SK-N-SH treated with all-trans-retinoic acid at 6 μM for 48 hours (cell line): Measurements from ENCODE around the gene LCE1F.

Experiments
- ATAC-seq: fragments of 200-7000 bp; cut with Tn5 transposase; 3 replicates; pipeline ENCODE4 v1.9.1; 2020; ENCODE audit warnings: mild to moderate bottlenecking, moderate library complexity
- ARNTL ChIP-seq: fragments of 450-650 bp; formaldehyde crosslinking; IDR thresholded peaks from 2 replicates; pipeline ENCODE4 v1.5.0; 2020; ENCODE audit warnings: low read depth, mild to moderate bottlenecking, moderate library complexity, borderline replicate concordance
- CREB5 ChIP-seq: fragments of 250-450 bp; sonication (Bioruptor Pico); IDR thresholded peaks from 2 replicates; pipeline ENCODE4 v1.5.1; 2020; ENCODE audit warnings: low read depth, mild to moderate bottlenecking, moderate library complexity
- CSDC2 ChIP-seq: fragments of 250-450 bp; sonication (Bioruptor Pico); IDR thresholded peaks from 2 replicates; pipeline ENCODE4 v1.5.0; 2020; ENCODE audit warnings: mild to moderate bottlenecking, moderate library complexity
- CSRNP3 ChIP-seq: fragments of 250-450 bp; sonication (Bioruptor Pico); IDR thresholded peaks from 2 replicates; pipeline ENCODE4 v1.5.1; 2021; ENCODE audit warnings: mild to moderate bottlenecking, moderate library complexity
- ESRRG ChIP-seq: fragments of 250-450 bp; sonication (Bioruptor Pico); IDR thresholded peaks from 2 replicates; pipeline ENCODE4 v1.6.1; 2021; ENCODE audit warnings: mild to moderate bottlenecking
- GLIS3 ChIP-seq: fragments of 250-450 bp; sonication (Bioruptor Pico); IDR thresholded peaks from 2 replicates; pipeline ENCODE4 v1.5.0; 2020; ENCODE audit warnings: mild to moderate bottlenecking, moderate library complexity
- ISL1 ChIP-seq: fragments of 250-450 bp; sonication (Bioruptor Pico); IDR thresholded peaks from 2 replicates; pipeline ENCODE4 v2.1.2; 2022; ENCODE audit warnings: mild to moderate bottlenecking, moderate library complexity
- OSR1 ChIP-seq: fragments of 250-450 bp; sonication (Bioruptor Pico); IDR thresholded peaks from 2 replicates; pipeline ENCODE4 v1.8.0; 2022; ENCODE audit warnings: moderate library complexity, mild to moderate bottlenecking, inconsistent platforms
- PATZ1 ChIP-seq: fragments of 250-450 bp; sonication (Bioruptor Pico); IDR thresholded peaks from 2 replicates; pipeline ENCODE4 v1.8.0; 2020; ENCODE audit warnings: mild to moderate bottlenecking, moderate library complexity, borderline replicate concordance
- POU6F1 ChIP-seq: fragments of 250-450 bp; sonication (Bioruptor Pico); IDR thresholded peaks from 2 replicates; pipeline ENCODE4 v1.8.0; 2021; ENCODE audit warnings: low read depth, mild to moderate bottlenecking, moderate library complexity, borderline replicate concordance
- PPARA ChIP-seq: fragments of 250-450 bp; sonication (Bioruptor Pico); IDR thresholded peaks from 2 replicates; pipeline ENCODE4 v1.5.0; 2020; ENCODE audit warnings: mild to moderate bottlenecking, borderline replicate concordance
- SNAI2 ChIP-seq: fragments of 250-450 bp; sonication (Bioruptor Pico); IDR thresholded peaks from 2 replicates; pipeline ENCODE4 v1.5.0; 2020; ENCODE audit warnings: mild to moderate bottlenecking, moderate library complexity
- TCF4 ChIP-seq: fragments of 250-450 bp; sonication (Bioruptor Pico); IDR thresholded peaks from 2 replicates; pipeline ENCODE4 v1.8.0; 2021; ENCODE audit warnings: mild to moderate bottlenecking, moderate library complexity, borderline replicate concordance
- TOX ChIP-seq: fragments of 250-450 bp; sonication (Bioruptor Pico); IDR thresholded peaks from 2 replicates; pipeline ENCODE4 v1.8.0; 2021; ENCODE audit warnings: mild to moderate bottlenecking, moderate library complexity, borderline replicate concordance
- TSHZ2 ChIP-seq: fragments of 250-450 bp; sonication (Bioruptor Pico); IDR thresholded peaks from 2 replicates; pipeline ENCODE4 v1.5.0; 2020; ENCODE audit warnings: mild to moderate bottlenecking, moderate library complexity
- ZC3H10 ChIP-seq: fragments of 250-450 bp; sonication (Bioruptor Pico); IDR thresholded peaks from 2 replicates; pipeline ENCODE4 v1.5.1; 2021; ENCODE audit warnings: mild to moderate bottlenecking, moderate library complexity
- ZFP30 ChIP-seq: fragments of 450-650 bp; formaldehyde crosslinking; IDR thresholded peaks from 2 replicates; pipeline ENCODE4 v1.5.0; 2022; ENCODE audit warnings: mild to moderate bottlenecking, moderate library complexity
- ZNF565 ChIP-seq: fragments of 450-650 bp; formaldehyde crosslinking; conservative IDR thresholded peaks from 2 replicates; pipeline ENCODE4 v1.5.0; 2020; ENCODE audit warnings: low read depth, mild to moderate bottlenecking, moderate library complexity
- ZNF70 ChIP-seq: fragments of 450-650 bp; formaldehyde crosslinking; IDR thresholded peaks from 2 replicates; pipeline ENCODE4 v1.5.0; 2020; ENCODE audit warnings: mild to moderate bottlenecking, moderate library complexity
- ZNF8 ChIP-seq: fragments of 450-650 bp; formaldehyde crosslinking; IDR thresholded peaks from 2 replicates; pipeline ENCODE4 v1.5.0; 2020; ENCODE audit warnings: mild to moderate bottlenecking, moderate library complexity

LCE1F gene

GRCh38 chr1:152774875-152775274 is at the start of gene LCE1F:
Gene LCE1F (plus strand): TSS chr1:152775140. CDS start chr1:152776372, 1,232 bp downstream.
- TF ChIP-seq CREB5 (CRISPR knock-in tag) (no peak), GLIS3 (CRISPR knock-in tag) (no peak), ZNF70 (CRISPR knock-in tag) (no peak), SNAI2 (CRISPR knock-in tag) (no peak)
- ATAC-seq = no peak

GRCh38 chr1:152725261-152725660 is 49.7 kb upstream of the LCE1F start:
- TF ChIP-seq PPARA (no peak), OSR1 (CRISPR knock-in tag) (no peak), SNAI2 (CRISPR knock-in tag) (no peak), CSRNP3 (CRISPR knock-in tag) (no peak), TCF4 (CRISPR knock-in tag) (no peak)
- TF ChIP-seq, all 23 proteins: peak for 0
- ATAC-seq = no peak

GRCh38 chr1:152728986-152729385 is 46.0 kb upstream of the LCE1F start:
- no peak for TF ChIP-seq ZNF70 (CRISPR knock-in tag)
- no peak for TF ChIP-seq TSHZ2
- TF ChIP-seq TOX (CRISPR knock-in tag) = no peak
- TF ChIP-seq ZC3H10 = no peak
- TF ChIP-seq PATZ1 (CRISPR knock-in tag) = no peak
- no peak for TF ChIP-seq ISL1 (CRISPR knock-in tag)
- TF ChIP-seq CREB5 (CRISPR knock-in tag) = no peak
- no peak for TF ChIP-seq ZFP30
- no peak for TF ChIP-seq GLIS3 (CRISPR knock-in tag)
- no peak for ATAC-seq

GRCh38 chr1:152735648-152736047 is 39.3 kb upstream of the LCE1F start:
- no peak for TF ChIP-seq SNAI2 (CRISPR knock-in tag)
- no peak for TF ChIP-seq ZNF70 (CRISPR knock-in tag)
- TF ChIP-seq TCF4 (CRISPR knock-in tag) = no peak
- TF ChIP-seq TOX (CRISPR knock-in tag) = no peak
- TF ChIP-seq ISL1 (CRISPR knock-in tag) = no peak
- no peak for TF ChIP-seq CREB5 (CRISPR knock-in tag)
- peak; percentile 48; the same call in 1 of the 3 replicates for ATAC-seq

GRCh38 chr1:152737997-152738396 is 36.9 kb upstream of the LCE1F start:
- no peak for ATAC-seq
- TF ChIP-seq ESRRG (CRISPR knock-in tag) (no peak), TOX (CRISPR knock-in tag) (no peak), CSDC2 (CRISPR knock-in tag) (no peak), ARNTL (CRISPR knock-in tag) (no peak), PATZ1 (CRISPR knock-in tag) (no peak), OSR1 (CRISPR knock-in tag) (no peak), ISL1 (CRISPR knock-in tag) (no peak), PPARA (no peak), ZNF8 (CRISPR knock-in tag) (no peak), ZNF565 (CRISPR knock-in tag) (no peak), POU6F1 (CRISPR knock-in tag) (no peak)
